DOHH2 (cell line): ENCODE data around the gene ARID3C.

Experiments used
- EZH2phosphoT487 ChIP-seq: fragments of 200-600 bp; sonication (generic); IDR thresholded peaks from 2 replicates; pipeline ENCODE4 v1.6.1; 2017; ENCODE audit warnings: borderline replicate concordance, mild to moderate bottlenecking, antibody characterized with exemption, low read length, moderate library complexity, mixed read lengths
- TF ChIP-seq, protein P1 (sequence below): fragments of 200-600 bp; sonication (generic); IDR thresholded peaks from one replicate; pipeline ENCODE4 v1.5.1; 2014; ENCODE audit warnings: antibody characterized with exemption, mild to moderate bottlenecking, low read depth, low read length; ENCODE audit not compliant: poor library complexity, severe bottlenecking

DNA sequence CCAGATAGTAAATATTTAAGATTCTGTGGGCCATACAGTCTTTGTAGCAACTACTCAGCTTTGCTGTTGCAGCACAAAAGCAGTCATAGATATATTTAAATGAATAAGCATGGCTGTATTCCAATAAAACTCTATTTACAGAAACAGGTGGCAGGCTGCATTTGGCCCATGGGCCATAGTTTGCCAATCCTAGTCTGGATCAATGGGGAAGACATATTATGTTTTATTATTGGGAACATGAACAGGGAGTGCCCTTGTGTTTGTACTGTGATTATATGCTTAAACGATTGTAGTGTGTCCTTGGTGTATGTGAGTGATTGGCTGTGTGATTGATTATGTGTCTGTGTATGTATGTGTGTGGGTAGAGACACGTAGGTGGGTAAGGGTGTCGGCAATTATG is 45.6 kb upstream of the ARID3C start:
- TF ChIP-seq, protein P1, sequence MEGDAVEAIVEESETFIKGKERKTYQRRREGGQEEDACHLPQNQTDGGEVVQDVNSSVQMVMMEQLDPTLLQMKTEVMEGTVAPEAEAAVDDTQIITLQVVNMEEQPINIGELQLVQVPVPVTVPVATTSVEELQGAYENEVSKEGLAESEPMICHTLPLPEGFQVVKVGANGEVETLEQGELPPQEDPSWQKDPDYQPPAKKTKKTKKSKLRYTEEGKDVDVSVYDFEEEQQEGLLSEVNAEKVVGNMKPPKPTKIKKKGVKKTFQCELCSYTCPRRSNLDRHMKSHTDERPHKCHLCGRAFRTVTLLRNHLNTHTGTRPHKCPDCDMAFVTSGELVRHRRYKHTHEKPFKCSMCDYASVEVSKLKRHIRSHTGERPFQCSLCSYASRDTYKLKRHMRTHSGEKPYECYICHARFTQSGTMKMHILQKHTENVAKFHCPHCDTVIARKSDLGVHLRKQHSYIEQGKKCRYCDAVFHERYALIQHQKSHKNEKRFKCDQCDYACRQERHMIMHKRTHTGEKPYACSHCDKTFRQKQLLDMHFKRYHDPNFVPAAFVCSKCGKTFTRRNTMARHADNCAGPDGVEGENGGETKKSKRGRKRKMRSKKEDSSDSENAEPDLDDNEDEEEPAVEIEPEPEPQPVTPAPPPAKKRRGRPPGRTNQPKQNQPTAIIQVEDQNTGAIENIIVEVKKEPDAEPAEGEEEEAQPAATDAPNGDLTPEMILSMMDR, result no peak
- no peak for TF ChIP-seq EZH2phosphoT487
